ENCODE results near the gene FBXO15. TPM values are rescaled to one million over a fixed set of nuclear protein-coding genes. Genes with fewer than 3 reads are reported as not detected.

FBXO15 gene
- total RNA-seq, 6 donors from 2014 or later: 0.83 to 11.9 (median 2.6) TPM

GRCh38 chr18:74190086-74190485 lies 42.5 kb upstream of the FBXO15 start:
- Histone ChIP-seq H3K9me3 (no peaks in the 10 kb centered on the region), H3K36me3 (no peaks in the 10 kb centered on the region), H3K27ac (no peak overlapping the region), H3K4me3 (no peak overlapping the region), H3K4me1 (no peaks in the 10 kb centered on the region), H3K27me3 (no peaks in the 10 kb centered on the region)
- 60 to 67% methylated on average over 4 of the region's 4 CpGs for WGBS, 2 donors
- DNase-seq: no peak
- no peak for ATAC-seq (ENCODE audit: low FRiP score in 2 of 2)
- TF ChIP-seq, protein P1, sequence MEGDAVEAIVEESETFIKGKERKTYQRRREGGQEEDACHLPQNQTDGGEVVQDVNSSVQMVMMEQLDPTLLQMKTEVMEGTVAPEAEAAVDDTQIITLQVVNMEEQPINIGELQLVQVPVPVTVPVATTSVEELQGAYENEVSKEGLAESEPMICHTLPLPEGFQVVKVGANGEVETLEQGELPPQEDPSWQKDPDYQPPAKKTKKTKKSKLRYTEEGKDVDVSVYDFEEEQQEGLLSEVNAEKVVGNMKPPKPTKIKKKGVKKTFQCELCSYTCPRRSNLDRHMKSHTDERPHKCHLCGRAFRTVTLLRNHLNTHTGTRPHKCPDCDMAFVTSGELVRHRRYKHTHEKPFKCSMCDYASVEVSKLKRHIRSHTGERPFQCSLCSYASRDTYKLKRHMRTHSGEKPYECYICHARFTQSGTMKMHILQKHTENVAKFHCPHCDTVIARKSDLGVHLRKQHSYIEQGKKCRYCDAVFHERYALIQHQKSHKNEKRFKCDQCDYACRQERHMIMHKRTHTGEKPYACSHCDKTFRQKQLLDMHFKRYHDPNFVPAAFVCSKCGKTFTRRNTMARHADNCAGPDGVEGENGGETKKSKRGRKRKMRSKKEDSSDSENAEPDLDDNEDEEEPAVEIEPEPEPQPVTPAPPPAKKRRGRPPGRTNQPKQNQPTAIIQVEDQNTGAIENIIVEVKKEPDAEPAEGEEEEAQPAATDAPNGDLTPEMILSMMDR (IDR thresholded peaks at IDR 0.05): no peak
- no peak for TF ChIP-seq POLR2A (IDR thresholded peaks at IDR 0.05)
- TF ChIP-seq EP300 (IDR thresholded peaks at IDR 0.05): no peak
- TF ChIP-seq POLR2AphosphoS5 (IDR thresholded peaks at IDR 0.05): no peak

DNA sequence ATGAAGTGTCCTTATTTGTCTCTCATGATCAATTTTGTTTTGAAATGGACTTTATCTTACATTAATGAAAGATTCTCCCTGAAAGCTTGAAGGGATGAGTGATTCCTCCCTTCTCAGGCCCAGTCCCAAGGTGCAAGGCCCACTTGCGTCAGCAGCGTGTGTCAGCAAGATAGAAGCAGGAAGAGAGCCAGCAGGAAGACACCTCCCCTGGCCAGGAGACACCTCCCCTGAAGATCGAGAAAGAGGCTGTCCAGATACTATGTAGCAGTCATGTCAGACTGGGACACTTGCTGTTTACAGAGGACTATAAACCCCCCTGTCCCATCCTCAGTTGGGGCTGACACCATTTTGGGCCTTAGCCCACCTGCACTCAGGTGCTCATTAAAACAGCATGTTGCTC lies 39.0 kb upstream of the FBXO15 start:
- WGBS, 2 donors: 75 to 79% methylated on average over 3 of the region's 3 CpGs

GRCh38 chr18:74185860-74186259 lies 38.2 kb upstream of the FBXO15 start:
- DNase-seq (no peak), ATAC-seq (ENCODE audit: low FRiP score in 2 of 2) (no peak)
- no peaks in the 10 kb centered on the region for H3K27me3 ChIP-seq
- no peak overlapping the region for H3K4me3 ChIP-seq
- H3K27ac ChIP-seq: no peak overlapping the region
- 85 to 95% methylated on average over 2 of the region's 2 CpGs for WGBS, 2 donors
- H3K9me3 ChIP-seq: no peaks in the 10 kb centered on the region
- TF ChIP-seq POLR2A (IDR thresholded peaks at IDR 0.05) (no peak), POLR2AphosphoS5 (IDR thresholded peaks at IDR 0.05) (no peak), EP300 (IDR thresholded peaks at IDR 0.05) (no peak)
- TF ChIP-seq, protein P1 (IDR thresholded peaks at IDR 0.05): no peak
- H3K4me1 ChIP-seq: no peaks in the 10 kb centered on the region
- H3K36me3 ChIP-seq: no peaks in the 10 kb centered on the region

More for the DNA sequence above, 39.0 kb upstream of the FBXO15 start:
- no peak for ATAC-seq (ENCODE audit: low FRiP score in 2 of 2)
- TF ChIP-seq EP300 (IDR thresholded peaks at IDR 0.05) (no peak), POLR2A (IDR thresholded peaks at IDR 0.05) (no peak), POLR2AphosphoS5 (IDR thresholded peaks at IDR 0.05) (no peak)
- TF ChIP-seq, protein P1 (IDR thresholded peaks at IDR 0.05): no peak
- Histone ChIP-seq H3K36me3 (no peaks in the 10 kb centered on the region), H3K4me3 (no peak overlapping the region), H3K27me3 (no peaks in the 10 kb centered on the region), H3K9me3 (no peaks in the 10 kb centered on the region), H3K4me1 (no peaks in the 10 kb centered on the region), H3K27ac (no peak overlapping the region)
- DNase-seq: no peak

- ATAC-seq (ENCODE audit: low FRiP score in 2 of 2): no peak
- Histone ChIP-seq H3K27me3 (no peaks in the 10 kb centered on the region), H3K27ac (no peak overlapping the region), H3K4me1 (no peaks in the 10 kb centered on the region), H3K9me3 (no peaks in the 10 kb centered on the region), H3K36me3 (no peaks in the 10 kb centered on the region), H3K4me3 (no peak overlapping the region)
- 70 to 78% methylated on average over 3 of the region's 3 CpGs for WGBS, 2 donors
- TF ChIP-seq EP300 (IDR thresholded peaks at IDR 0.05) (no peak), POLR2A (IDR thresholded peaks at IDR 0.05) (no peak), POLR2AphosphoS5 (IDR thresholded peaks at IDR 0.05) (no peak)
- TF ChIP-seq, protein P1 (IDR thresholded peaks at IDR 0.05): no peak
- no peak for DNase-seq
Measured at GRCh38 chr18:74184875-74185274, 37.2 kb upstream of the FBXO15 start.

GRCh38 chr18:74183130-74183529 lies 35.5 kb upstream of the FBXO15 start:
- H3K9me3 ChIP-seq: no peaks in the 10 kb centered on the region
- no peaks in the 10 kb centered on the region for H3K27me3 ChIP-seq
- H3K27ac ChIP-seq: no peak overlapping the region
- DNase-seq: no peak
- no peaks in the 10 kb centered on the region for H3K36me3 ChIP-seq
- no peak for ATAC-seq (ENCODE audit: low FRiP score in 2 of 2)
- WGBS, 2 donors: 57 to 75% methylated on average over 2 to 3 of the region's 3 CpGs
- TF ChIP-seq POLR2A (IDR thresholded peaks at IDR 0.05): no peak
- TF ChIP-seq POLR2AphosphoS5 (IDR thresholded peaks at IDR 0.05): no peak
- no peak for TF ChIP-seq EP300 (IDR thresholded peaks at IDR 0.05)
- TF ChIP-seq, protein P1 (IDR thresholded peaks at IDR 0.05): no peak
- no peaks in the 10 kb centered on the region for H3K4me1 ChIP-seq
- no peak overlapping the region for H3K4me3 ChIP-seq
